Measurements from ENCODE around the gene NOS1AP. TPM values are rescaled to one million over a fixed set of nuclear protein-coding genes. Genes with fewer than 3 reads are reported as not detected.
A peak's percentile ranks its signal among the peaks of the same experiment; 100 is the strongest.

The NOS1AP gene
- total RNA-seq, 1 experiment from 2014 or later: 2.4 TPM

DNA sequence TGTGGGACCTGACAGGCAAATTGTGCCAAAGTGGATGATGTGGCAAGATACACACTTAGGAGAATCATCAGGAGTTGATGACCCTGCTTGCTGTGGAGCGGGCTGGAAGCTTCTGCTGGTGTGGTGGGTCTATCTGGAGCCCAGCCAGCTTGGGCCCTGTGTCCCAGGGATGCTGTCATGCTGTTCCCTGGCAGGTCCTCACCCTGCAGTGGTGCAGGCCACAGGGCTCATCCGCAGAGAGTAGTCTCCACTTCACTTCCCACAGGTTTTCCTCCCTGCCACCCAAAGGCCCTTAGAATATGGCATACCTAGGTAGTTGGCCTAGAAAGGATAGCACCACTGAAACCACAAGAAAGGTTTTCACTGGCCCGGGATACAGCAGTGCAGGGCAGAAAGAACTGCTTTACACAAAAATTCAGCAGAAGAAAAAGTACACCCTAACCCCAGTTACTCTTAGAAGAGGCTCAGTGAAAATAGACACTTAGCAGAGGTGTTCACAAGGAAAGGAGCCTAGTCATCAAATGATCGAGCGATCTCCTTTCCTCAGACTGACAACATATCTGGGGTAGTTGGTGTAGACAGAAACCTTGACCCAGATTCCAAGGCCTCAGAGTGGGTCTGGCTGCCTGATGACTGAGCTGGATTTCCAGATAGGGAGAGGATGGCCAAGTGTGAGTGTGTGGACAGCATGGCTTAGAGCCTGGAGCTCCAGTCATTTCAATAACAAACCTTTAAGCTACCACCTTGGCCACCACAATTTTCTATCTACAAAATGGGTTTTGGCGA, 310.8 kb downstream of the NOS1AP start:
- H3K4me3 Mint-ChIP-seq (ENCODE audit: unreplicated experiment): no peak overlapping the region
- H3K9me3 Mint-ChIP-seq (ENCODE audit: unreplicated experiment): no peaks in the 10 kb centered on the region
- no peak overlapping the region for H3K27ac Mint-ChIP-seq (ENCODE audit: low read depth, unreplicated experiment)
- H3K36me3 Mint-ChIP-seq (ENCODE audit: insufficient read depth, unreplicated experiment): no peaks in the 10 kb centered on the region
- no TSS peak for BruUV-seq (replicated peaks)
- DNase-seq (ENCODE audit: unreplicated experiment): no peak
- intact Hi-C loops (cut with micrococcal nuclease): no loop called here
- H3K27me3 Mint-ChIP-seq (ENCODE audit: insufficient read depth, unreplicated experiment): no peaks in the 10 kb centered on the region
- H3K4me1 Mint-ChIP-seq (ENCODE audit: insufficient read depth, unreplicated experiment): peaks cover 45% of the 10 kb centered on the region
- CTCF ChIA-PET: interaction anchor here (0.7 to 4.3 kb wide), 14 partner anchors 9 to 588 kb away, joined by 3 to 72 read pairs (median 4); no protein-coding TSS in a partner anchor
- TF ChIP-seq CTCF (IDR thresholded peaks at IDR 0.05; ENCODE audit: unreplicated experiment): no peak
- POLR2A ChIA-PET: interaction anchor here (0.6 to 3.7 kb wide), 12 partner anchors 8 to 185 kb away, joined by 3 to 77 read pairs (median 6); partner anchors contain the start of gene UAP1

DNA sequence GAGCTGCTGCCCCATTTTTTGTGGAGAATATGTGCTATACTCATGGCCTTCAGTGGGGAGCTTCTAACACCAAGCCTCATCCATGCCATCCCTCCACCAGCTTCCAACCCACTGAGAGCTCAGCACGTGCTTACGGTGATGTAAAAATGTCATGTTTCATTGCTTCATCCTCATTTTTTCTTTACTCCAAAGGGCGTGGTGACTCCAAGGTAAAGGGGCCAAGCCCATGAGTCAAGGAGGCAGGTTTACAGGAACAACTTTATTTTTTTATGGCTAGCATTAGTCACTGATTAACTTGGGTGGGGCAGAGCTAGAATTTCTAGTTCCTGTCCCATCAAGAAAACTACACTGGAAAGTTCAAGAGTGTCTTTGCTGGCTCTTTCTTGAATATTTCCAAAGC, 311.9 kb downstream of the NOS1AP start, which contains the start of gene C1orf226:
TSS of gene C1orf226 (plus strand) at position 346 of the 400 bp plus-strand sequence. CDS start 174 bp downstream, outside the sequence.
- Mint-ChIP-seq H3K36me3 (ENCODE audit: insufficient read depth, unreplicated experiment) (no peaks in the 10 kb centered on the region), H3K27me3 (ENCODE audit: insufficient read depth, unreplicated experiment) (no peaks in the 10 kb centered on the region), H3K4me1 (ENCODE audit: insufficient read depth, unreplicated experiment) (peaks cover 50% of the 10 kb centered on the region), H3K9me3 (ENCODE audit: unreplicated experiment) (no peaks in the 10 kb centered on the region), H3K27ac (ENCODE audit: low read depth, unreplicated experiment) (peak within 1 kb of the TSS; percentile 89), H3K4me3 (ENCODE audit: unreplicated experiment) (peak within 1 kb of the TSS; percentile 26)
- DNase-seq (ENCODE audit: unreplicated experiment): peak; percentile 95
- POLR2A ChIA-PET: interaction anchor here (0.6 to 3.7 kb wide), 25 partner anchors 8 to 428 kb away, joined by 3 to 77 read pairs (median 5); partner anchors contain the start of genes NOS1AP and UAP1
- intact Hi-C loops (cut with micrococcal nuclease): loop anchor here (1.0 kb wide), 1 partner anchor 8 kb away; no protein-coding TSS in a partner anchor
- BruUV-seq (replicated peaks): no TSS peak
- TF ChIP-seq CTCF (IDR thresholded peaks at IDR 0.05; ENCODE audit: unreplicated experiment): no peak
- CTCF ChIA-PET: interaction anchor here (0.6 to 4.3 kb wide), 22 partner anchors 9 to 648 kb away, joined by 3 to 72 read pairs (median 3); no protein-coding TSS in a partner anchor

- Mint-ChIP-seq H3K9me3 (ENCODE audit: unreplicated experiment) (no peaks in the 10 kb centered on the region), H3K27me3 (ENCODE audit: insufficient read depth, unreplicated experiment) (no peaks in the 10 kb centered on the region), H3K36me3 (ENCODE audit: insufficient read depth, unreplicated experiment) (no peaks in the 10 kb centered on the region), H3K27ac (ENCODE audit: low read depth, unreplicated experiment) (peak overlapping the region; percentile 89), H3K4me1 (ENCODE audit: insufficient read depth, unreplicated experiment) (peaks cover 56% of the 10 kb centered on the region), H3K4me3 (ENCODE audit: unreplicated experiment) (peak overlapping the region; percentile 26)
- TSS peak; percentile 78 for BruUV-seq (replicated peaks)
- ChIA-PET POLR2A (interaction anchor here (0.6 to 3.7 kb wide), 19 partner anchors 10 to 312 kb away, joined by 3 to 77 read pairs (median 5); partner anchors contain the start of genes NOS1AP and UAP1), CTCF (interaction anchor here (0.6 to 4.2 kb wide), 23 partner anchors 9 to 942 kb away, joined by 3 to 72 read pairs (median 4); no protein-coding TSS in a partner anchor)
- intact Hi-C loops (cut with micrococcal nuclease): loop anchor here (1.0 kb wide), 1 partner anchor 9 kb away; no protein-coding TSS in a partner anchor
- TF ChIP-seq CTCF (IDR thresholded peaks at IDR 0.05; ENCODE audit: unreplicated experiment): no peak
- peak; percentile 53 for DNase-seq (ENCODE audit: unreplicated experiment)
Observed at GRCh38 chr1:162381941-162382750, 312.7 kb downstream of the NOS1AP start.
